Measurements from ENCODE around the gene EEF2KMT.
"Not testable (repeated sequence)": the region's sequence is repeated elsewhere in the genome, so short reads cannot be mapped to it uniquely, and the experiment has no call there.

- not testable (repeated sequence) for TF ChIP-seq CTCF (IDR thresholded peaks at IDR 0.05; ENCODE audit: low read length); EZH2 (IDR thresholded peaks at IDR 0.05; ENCODE audit: borderline replicate concordance, low read length)
These were observed 9.4 kb downstream of the EEF2KMT start for GRCh38 chr16:5088086-5088790.

Data from OCI-LY1 (cell line).